GOT3 (cell line): ENCODE results near the gene C1QTNF3.
"Not testable (repeated sequence)": the region's sequence is repeated elsewhere in the genome, so short reads cannot be mapped to it uniquely, and the experiment has no call there.

Source experiments
- DNase-seq: peaks from one replicate; lab custom pipeline; 2025; ENCODE audit warnings: mixed read lengths; lab: John Stamatoyannopoulos, UW

The C1QTNF3 gene

GRCh38 chr5:34043099-34043876 lies at the start of gene C1QTNF3:
C1QTNF3 (minus strand) TSS chr5:34043213; CDS start chr5:34043125, 88 bp downstream.
- DNase-seq, result no peak

DNA sequence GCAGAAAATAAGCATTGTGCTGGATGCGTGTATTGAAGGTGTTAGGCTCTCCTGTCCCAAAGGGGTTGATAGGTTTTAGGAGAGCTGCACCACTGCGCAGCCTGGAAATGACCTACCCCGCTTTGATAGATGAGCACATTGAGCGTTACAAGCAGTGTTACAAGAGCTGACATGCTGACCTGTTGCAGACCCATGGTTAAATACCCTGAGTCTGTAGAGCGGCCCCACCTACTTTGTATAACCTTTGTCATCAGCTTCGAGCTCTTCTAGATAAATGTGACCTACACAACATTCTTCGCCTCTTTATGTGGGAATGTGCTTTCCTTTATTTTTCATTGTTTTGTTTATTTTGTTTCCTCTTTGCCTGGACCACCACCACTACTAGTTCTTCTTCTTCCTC lies 48.0 kb upstream of the C1QTNF3 start:
- DNase-seq, result not testable (repeated sequence)

GRCh38 chr5:34089802-34090201 lies 46.8 kb upstream of the C1QTNF3 start:
- DNase-seq, result not testable (repeated sequence)

DNA sequence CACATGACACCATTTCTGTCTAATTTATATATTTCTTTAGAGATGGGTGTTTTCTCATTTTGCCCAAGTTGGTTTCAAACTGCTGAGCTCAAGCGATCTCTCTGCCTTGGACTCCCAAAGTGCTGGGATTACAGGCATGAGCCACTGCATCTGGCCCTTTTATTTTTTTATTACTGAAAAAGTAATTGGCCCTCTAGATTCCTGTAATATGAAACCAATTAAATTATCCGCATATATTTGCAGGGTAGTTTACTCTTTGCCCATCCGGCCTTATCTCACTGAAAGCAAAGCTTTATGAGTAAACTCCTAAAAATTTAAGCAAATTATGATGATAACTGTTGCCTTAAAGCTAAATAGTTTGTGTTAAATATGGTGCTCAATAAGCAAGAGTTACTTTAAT lies 44.7 kb upstream of the C1QTNF3 start:
- not testable (repeated sequence) for DNase-seq

DNA sequence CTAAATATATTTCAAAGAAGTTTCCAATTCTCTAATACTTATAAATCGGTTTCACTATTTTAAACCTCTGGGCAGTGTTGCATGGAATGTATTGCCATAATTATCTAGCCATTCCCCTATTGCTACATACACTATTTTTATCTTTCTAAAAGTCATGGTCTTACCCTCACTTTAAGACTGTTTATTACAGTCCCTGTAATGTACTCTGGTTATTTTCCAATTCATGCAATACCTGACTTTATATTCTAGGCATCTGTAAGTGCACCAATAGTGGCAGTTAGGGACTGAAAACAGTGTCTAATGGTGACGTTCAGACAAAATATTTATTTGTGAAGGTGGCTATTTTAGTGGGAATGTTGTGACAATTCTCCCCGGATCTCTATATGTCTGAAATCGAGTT lies 40.9 kb upstream of the C1QTNF3 start:
- DNase-seq, result not testable (repeated sequence)

DNA sequence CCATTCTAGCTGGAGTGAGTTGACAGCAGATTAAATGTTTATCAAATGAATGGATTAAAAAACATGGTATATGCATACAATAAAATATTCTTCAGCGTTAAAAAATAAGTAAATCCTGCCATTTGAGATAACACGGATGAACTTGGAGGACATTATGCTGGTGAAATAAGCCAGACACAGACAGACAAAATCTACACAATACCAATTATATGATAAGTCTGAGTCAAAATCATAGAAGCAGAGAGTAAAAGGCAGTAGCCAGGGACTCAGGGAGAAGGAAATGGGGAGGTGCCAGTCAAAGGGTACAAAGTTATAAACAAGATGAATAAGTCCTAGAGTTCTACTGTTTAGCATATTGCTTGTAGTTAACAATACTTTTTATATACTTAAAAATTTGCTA lies 36.5 kb upstream of the C1QTNF3 start:
- DNase-seq, result not testable (repeated sequence)

GRCh38 chr5:34077636-34078035 lies 34.6 kb upstream of the C1QTNF3 start:
- DNase-seq, result not testable (repeated sequence)

- DNase-seq, result not testable (repeated sequence)
Observed at GRCh38 chr5:34076719-34077364, 33.8 kb upstream of the C1QTNF3 start.

GRCh38 chr5:34074472-34074871 lies 31.5 kb upstream of the C1QTNF3 start:
- DNase-seq, result not testable (repeated sequence)

DNA sequence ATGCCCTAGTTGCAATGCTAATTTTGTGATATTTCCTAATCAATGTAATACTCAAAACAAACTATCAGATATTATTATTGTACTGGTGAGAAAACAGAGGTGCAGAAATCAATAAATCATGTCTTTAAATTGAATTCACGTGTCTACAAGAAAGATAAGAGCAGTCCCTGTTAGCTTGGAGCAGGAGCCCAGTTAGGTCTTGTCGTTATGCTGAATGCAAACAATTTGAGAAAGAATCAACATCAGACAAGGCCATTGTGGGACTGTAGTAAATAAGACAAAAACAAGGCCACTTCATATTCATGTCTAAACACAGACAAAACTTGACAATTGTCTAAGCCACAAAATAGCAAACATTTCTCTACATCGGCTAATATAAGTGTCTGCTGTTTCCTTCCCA lies 31.1 kb upstream of the C1QTNF3 start:
- not testable (repeated sequence) for DNase-seq

DNA sequence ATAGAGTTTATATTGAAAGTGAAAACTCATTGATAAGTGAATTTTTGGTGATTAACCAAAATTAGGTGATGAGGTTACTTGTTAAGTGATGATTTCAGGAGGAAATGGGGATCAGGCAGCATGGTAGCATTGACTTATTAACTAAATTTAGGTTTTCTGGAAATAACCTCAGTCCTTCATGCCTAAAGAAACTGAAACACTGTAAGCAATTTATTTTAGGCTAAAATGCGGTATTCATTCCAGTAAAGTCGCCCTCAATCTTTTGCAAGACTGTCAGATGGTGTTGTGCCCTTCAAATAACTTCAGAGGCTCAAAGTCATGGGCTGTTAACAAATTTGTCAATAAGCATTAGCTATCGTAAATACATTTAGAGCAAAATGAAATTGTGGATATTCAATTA lies 27.6 kb upstream of the C1QTNF3 start:
- not testable (repeated sequence) for DNase-seq

- DNase-seq, result no peak
Observed at GRCh38 chr5:34064656-34065055, 21.6 kb upstream of the C1QTNF3 start.

DNA sequence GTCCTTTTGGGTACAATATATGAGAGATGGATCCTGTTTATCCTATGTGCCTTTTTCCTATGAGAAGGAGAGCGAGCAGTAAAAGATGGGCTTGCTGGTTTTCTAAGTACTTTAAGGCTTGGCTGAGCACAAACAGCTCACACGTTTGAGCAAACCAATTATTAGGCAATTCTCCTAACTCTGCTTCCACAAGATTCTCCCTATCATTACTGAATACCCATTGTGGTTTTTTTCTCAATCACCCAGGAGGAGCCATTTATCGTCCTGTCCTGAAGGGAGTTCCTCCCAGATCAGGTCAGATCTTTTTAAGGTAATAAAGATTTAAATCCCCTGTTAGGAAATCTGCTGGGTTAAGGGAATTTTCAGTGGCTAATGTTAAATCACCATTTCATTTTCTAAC lies 19.4 kb upstream of the C1QTNF3 start:
- no peak for DNase-seq

DNA sequence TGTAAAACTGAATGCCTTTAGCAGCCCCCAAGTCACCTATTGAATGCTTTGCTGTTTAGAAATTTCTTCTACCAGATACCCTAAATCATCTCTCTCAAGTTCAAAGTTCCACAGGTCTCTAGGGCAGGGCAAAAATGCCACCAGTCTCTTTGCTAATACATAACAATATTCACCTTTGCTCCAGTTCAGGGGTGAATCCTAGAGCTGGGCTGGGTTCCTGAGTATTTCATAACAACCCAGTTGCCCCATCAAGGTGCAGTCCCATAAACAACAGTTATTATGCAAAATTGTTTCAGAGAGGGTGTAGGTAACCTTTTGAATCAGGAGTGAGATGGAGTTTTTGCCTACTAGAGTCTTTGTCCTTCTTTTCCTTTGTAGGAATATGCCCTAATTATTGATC lies 19.0 kb upstream of the C1QTNF3 start:
- DNase-seq, result no peak

DNA sequence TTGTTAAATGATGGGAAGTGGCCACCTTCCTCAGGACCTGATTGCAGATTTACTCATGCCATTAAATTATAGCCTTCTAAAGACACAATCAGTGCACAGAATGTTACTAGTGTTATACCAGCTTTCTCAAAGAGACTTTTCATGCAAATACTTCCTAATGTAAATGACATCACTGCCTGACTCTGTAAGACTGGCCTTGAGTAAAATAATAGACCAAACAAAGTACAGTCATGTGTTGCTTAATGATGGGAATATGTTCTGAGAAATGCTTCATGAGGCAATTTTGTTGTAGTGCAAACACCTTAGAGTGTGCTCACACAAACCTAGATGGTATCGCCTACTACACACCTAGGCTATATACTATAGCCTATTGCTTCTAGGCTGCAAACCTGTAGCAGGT lies 17.0 kb upstream of the C1QTNF3 start:
- no peak for DNase-seq

GRCh38 chr5:34058532-34058931 lies 15.5 kb upstream of the C1QTNF3 start:
- no peak for DNase-seq

DNA sequence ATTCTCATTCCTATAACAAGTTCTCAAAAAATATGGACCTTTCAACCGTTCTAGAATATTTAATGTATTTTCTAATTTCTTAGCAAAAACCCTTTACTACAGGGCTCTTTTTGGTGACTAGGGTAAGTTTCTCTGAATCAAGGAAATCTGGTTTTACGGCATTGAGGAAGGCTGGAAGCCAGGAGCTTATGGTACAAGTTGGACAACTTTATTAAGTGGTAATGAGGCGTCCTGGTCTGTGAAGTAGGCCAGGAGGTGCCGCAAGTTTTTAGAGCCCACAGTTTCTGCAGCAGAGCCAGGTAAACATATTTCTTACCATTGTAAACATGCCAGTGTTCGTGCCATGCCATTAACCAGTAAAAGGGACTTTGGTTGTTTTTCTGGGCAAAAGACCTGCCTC lies 14.6 kb upstream of the C1QTNF3 start:
- no peak for DNase-seq

- DNase-seq, result no peak
Observed at GRCh38 chr5:34057118-34057517, 14.1 kb upstream of the C1QTNF3 start.

DNA sequence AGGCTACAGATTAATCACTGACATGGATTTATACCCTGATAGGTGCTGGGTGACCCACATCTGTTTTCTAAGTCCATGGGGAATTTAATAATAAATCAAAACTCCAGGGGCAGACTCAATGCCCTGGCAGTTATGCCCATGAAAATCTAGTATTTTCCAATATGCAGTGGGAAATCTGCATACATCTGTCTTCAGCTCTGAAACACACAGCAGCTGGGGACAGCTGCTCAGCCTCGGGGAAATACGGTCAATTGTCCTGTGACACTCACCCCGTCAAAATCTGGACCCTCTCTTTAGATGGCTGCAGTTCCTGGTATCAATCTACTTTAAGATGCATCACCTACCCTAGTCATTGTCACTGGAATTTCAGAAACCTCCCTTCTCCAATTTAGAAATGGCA lies 12.7 kb upstream of the C1QTNF3 start:
- DNase-seq, result no peak

GRCh38 chr5:34054400-34054729 lies 11.4 kb upstream of the C1QTNF3 start:
- no peak for DNase-seq

DNA sequence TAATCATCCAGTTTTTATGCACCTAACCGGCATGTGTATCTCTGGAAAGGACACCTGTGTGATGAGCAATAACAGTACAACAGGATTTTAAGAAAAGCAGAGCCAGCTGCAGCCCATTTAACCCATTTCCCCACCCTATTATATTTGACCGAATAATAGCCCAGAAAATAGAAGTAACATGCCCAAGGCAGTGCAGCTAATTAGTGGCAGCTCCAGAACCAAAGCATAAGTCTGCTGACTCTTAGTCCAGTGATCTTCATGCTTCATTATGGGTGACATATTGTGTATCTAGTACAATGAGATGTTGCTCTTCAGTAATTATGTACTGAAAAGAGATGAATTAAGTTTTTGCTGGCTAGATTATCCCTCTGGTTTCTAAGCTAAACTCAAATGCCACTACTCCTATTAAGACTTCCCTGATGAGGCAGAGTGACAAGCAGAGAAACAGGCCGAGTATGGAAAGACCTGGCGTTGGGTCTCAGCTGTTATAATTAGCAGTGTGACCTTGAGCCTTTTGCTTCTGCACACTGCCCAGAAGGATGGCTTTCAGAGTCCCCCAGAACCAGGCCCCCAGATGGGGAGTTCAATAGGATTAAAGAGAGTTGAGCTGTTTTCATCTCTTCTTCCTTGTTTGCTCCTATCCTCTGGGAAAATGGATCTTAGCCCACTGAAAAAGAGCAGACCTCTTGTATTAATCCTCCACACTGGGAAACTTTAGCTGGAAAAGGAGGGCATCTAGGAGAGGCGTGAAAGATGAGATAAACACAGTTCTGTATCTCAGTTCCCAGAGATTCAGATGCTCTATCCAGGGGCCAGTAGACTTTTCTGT lies 10.8 kb upstream of the C1QTNF3 start:
- no peak for DNase-seq

- DNase-seq, result no peak
Observed at GRCh38 chr5:34053133-34053532, 10.1 kb upstream of the C1QTNF3 start.
